PC-3 (cell line): ENCODE data around the gene NACAD.

Experiments used
- CTCF ChIP-seq: fragments of 300-600 bp; sonication (generic); conservative IDR thresholded peaks from 2 replicates; pipeline ENCODE4 v1.5.1; 2017; ENCODE audit warnings: antibody characterized with exemption, low read depth, mild to moderate bottlenecking, low read length
- EZH2 ChIP-seq: fragments of 300-600 bp; sonication (generic); IDR thresholded peaks from one replicate; pipeline ENCODE4 v1.6.1; 2017; ENCODE audit warnings: antibody characterized with exemption, mild to moderate bottlenecking, low read length; ENCODE audit not compliant: unreplicated experiment
- EZH2phosphoT487 ChIP-seq: fragments of 300-600 bp; sonication (generic); IDR thresholded peaks from 2 replicates; pipeline ENCODE4 v1.6.1; 2018; ENCODE audit warnings: mild to moderate bottlenecking, antibody characterized with exemption, low read length, borderline replicate concordance

- TF ChIP-seq EZH2 (no peak), CTCF (no peak), EZH2phosphoT487 (no peak)
Measured at GRCh38 chr7:45066409-45066808, 22.4 kb downstream of the NACAD start.
